ENCODE measurements around the gene MYCT1. TPM values are rescaled to one million over a fixed set of nuclear protein-coding genes. Genes with fewer than 3 reads are reported as not detected.

MYCT1 gene
- total RNA-seq, 2 experiments from 2014 or later = not detected

DNA sequence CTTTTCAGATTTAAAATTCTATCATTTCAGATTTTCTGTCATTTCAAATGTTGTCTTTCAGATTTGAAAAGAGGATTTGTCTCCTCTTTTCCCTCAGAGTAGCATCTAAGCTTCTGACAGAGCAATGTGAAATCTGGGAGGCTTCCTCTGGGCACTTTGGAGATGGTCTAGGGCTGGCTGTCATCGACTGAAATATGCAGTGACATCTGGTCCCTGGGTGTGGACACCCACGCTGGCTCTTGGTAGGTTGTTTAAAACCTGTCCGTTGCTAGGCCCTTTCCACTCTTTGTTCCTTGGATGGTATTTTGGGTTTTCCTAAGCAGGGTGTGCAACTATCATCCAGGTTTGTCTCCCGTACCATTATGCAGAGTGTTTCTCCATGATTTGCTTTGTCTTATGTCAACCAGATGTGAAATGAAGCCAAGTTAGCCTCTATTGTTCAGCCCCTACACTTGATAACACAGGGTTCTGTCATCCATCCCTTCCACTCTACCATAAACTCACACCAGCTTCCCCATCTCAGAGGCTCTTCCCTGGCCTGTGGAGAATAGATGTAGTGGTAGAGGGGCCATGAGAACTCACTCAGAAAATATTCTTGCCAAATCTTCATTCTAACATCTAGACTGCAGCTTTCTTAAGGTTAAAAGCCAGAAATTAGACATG, 47.9 kb downstream of the MYCT1 start:
- Mint-ChIP-seq H3K4me1 (no peaks in the 10 kb centered on the region), H3K27me3 (no peaks in the 10 kb centered on the region), H3K36me3 (no peaks in the 10 kb centered on the region), H3K4me3 (no peak overlapping the region), H3K27ac (no peak overlapping the region), H3K9me3 (no peaks in the 10 kb centered on the region)
- POLR2A ChIA-PET = no interaction called here
- ATAC-seq (ENCODE audit: low read depth) = no peak
- DNase-seq = no peak

DNA sequence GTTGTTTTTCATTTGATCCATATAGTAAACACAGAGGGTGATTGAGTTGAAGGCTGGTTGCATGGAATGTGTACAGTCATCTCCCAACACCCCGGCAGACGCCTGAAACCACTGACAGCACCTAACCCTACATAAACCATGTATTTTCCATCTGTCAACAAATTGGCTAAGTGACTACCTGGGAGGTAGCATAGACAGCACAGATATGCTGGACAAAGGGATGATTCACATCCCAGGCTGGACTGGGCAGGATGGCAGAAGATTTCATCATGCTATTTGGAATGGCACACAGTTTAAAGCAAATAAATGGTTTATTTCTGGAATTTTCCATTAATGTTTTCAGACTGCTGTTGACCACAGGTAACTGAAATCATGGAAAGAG, 48.5 kb downstream of the MYCT1 start:
- H3K4me3 Mint-ChIP-seq = no peak overlapping the region

DNA sequence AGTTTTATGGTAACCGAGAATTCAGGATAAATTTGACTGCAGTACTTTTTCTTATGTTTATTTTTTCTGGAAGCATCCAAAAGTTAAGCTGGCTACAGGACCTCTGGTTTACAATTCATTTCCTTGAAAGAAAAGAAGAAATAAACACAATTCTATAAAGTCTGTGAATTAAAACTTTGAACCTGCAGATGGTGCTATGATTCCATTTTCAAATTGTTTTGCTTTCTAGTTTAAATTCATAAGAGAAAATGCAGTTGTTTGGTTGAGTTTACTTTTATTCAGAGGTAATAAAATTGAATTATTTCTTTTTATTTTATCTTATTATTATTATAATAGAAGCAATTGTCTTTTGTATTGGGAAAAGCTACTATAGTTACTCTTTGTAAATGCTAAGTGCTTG, 51.1 kb downstream of the MYCT1 start:
- no peak for ATAC-seq (ENCODE audit: low read depth)
- Mint-ChIP-seq H3K4me3 (no peak overlapping the region), H3K27ac (no peak overlapping the region), H3K36me3 (no peaks in the 10 kb centered on the region), H3K27me3 (no peaks in the 10 kb centered on the region), H3K4me1 (no peaks in the 10 kb centered on the region), H3K9me3 (no peaks in the 10 kb centered on the region)
- POLR2A ChIA-PET = no interaction called here
- DNase-seq = no peak

More for the DNA sequence above, 48.5 kb downstream of the MYCT1 start:
- POLR2A ChIA-PET = no interaction called here
- Mint-ChIP-seq H3K36me3 (no peaks in the 10 kb centered on the region), H3K4me1 (no peaks in the 10 kb centered on the region), H3K27ac (no peak overlapping the region), H3K27me3 (no peaks in the 10 kb centered on the region), H3K9me3 (no peaks in the 10 kb centered on the region)
- DNase-seq = no peak
- no peak for ATAC-seq (ENCODE audit: low read depth)

DNA sequence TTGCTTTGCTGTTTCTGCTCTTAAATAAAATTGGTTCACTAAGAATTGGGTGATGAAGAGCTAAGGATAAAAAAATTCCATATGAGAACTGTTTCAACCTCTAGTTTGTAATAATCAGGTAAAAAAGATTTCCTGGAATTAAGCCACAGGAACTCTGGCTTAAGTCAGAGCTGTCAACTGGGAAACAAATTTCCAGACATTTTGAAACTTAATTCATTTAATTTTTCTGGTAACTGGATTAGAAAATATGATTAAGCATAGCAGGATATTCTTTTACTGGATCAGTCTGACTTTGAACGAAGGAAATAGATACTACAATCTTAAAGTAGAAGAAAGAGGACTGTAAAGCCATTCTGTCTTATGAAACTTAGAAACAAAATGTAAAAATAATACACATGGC, 51.6 kb downstream of the MYCT1 start:
- H3K4me1 Mint-ChIP-seq = no peaks in the 10 kb centered on the region
- POLR2A ChIA-PET = no interaction called here

DNA sequence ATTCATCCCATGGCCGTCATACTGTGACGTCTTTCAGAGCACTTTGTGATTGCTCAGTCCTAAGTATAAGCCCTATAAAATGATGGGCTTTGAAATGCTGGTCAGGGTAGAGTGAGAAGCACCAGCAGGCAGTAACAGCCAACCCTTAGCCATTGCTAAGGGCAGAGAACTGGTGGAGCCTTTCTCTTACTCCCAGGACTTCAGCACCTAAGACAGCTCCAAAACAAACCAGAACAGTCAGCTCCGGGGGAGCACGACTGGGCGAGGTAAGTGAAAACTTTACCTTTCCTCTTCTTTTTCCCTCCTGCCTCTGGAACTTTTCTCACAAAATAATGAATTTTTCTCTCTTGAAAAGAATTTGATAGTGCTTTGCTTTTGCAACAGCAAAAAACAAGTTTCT, 53.0 kb downstream of the MYCT1 start, which contains the start of gene VIP:
TSS of gene VIP (plus strand) at position 104 of the 400 bp plus-strand sequence. CDS start 1,381 bp downstream, outside the sequence.
- H3K4me1 Mint-ChIP-seq = no peaks in the 10 kb centered on the region
- no peaks in the 10 kb centered on the region for H3K9me3 Mint-ChIP-seq
- H3K36me3 Mint-ChIP-seq = no peaks in the 10 kb centered on the region
- DNase-seq (no peak), ATAC-seq (ENCODE audit: low read depth) (no peak)
- POLR2A ChIA-PET = no interaction called here
- no peaks in the 10 kb centered on the region for H3K27me3 Mint-ChIP-seq
- H3K4me3 Mint-ChIP-seq = no peak within 1 kb of the TSS
- no peak within 1 kb of the TSS for H3K27ac Mint-ChIP-seq

More for the DNA sequence above, 51.6 kb downstream of the MYCT1 start:
- H3K27ac Mint-ChIP-seq = no peak overlapping the region
- H3K27me3 Mint-ChIP-seq = no peaks in the 10 kb centered on the region
- no peaks in the 10 kb centered on the region for H3K36me3 Mint-ChIP-seq
- DNase-seq (no peak), ATAC-seq (ENCODE audit: low read depth) (no peak)
- no peak overlapping the region for H3K4me3 Mint-ChIP-seq
- H3K9me3 Mint-ChIP-seq = no peaks in the 10 kb centered on the region

DNA sequence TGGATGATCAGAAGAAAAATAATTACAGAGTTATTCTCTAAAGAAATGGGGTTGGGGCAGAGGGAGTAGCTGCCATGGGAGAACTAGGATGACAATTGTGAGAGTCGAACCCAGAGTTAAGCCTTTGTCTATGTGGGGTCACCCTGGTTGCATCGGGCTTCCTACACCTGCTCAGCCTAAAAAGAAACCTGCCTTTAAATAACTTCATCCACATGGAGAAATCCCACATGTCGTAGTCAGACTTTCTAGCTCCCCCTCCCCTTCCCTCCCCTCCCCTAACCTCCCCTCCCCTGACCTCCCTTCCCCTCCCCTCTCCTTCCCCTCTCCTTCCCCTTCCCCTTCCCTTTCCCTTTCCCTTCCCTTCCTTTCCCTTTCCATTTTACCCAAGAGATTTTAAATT, 67.6 kb downstream of the MYCT1 start:
- no peaks in the 10 kb centered on the region for H3K36me3 Mint-ChIP-seq
- DNase-seq (no peak), ATAC-seq (ENCODE audit: low read depth) (no peak)
- POLR2A ChIA-PET = no interaction called here
- no peaks in the 10 kb centered on the region for H3K9me3 Mint-ChIP-seq
- H3K27me3 Mint-ChIP-seq = no peaks in the 10 kb centered on the region
- H3K4me1 Mint-ChIP-seq = no peaks in the 10 kb centered on the region
- H3K27ac Mint-ChIP-seq = no peak overlapping the region
- no peak overlapping the region for H3K4me3 Mint-ChIP-seq

DNA sequence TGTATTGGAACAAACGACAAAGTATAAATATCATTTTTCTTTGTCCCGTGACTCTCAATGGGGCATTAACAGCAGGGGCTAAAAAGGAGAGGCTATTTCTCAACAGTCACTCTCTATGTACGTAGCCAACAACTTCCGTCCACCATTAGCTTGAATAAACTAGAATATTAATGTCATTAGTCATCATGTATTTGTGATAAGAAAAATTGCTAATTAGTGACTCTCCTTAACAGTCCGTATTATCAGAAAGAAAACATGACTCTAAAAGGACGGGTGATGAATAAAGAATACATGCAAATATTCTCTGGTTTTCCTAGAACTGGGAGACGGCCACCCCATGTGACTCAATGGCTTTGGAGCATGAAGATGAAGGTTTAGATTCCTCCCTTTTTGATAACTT, 71.5 kb downstream of the MYCT1 start:
- POLR2A ChIA-PET = no interaction called here
- no peak overlapping the region for H3K4me3 Mint-ChIP-seq
- DNase-seq = no peak
- H3K27me3 Mint-ChIP-seq = no peaks in the 10 kb centered on the region
- H3K4me1 Mint-ChIP-seq = no peaks in the 10 kb centered on the region
- H3K9me3 Mint-ChIP-seq = no peaks in the 10 kb centered on the region
- no peak overlapping the region for H3K27ac Mint-ChIP-seq
- no peak for ATAC-seq (ENCODE audit: low read depth)
- no peaks in the 10 kb centered on the region for H3K36me3 Mint-ChIP-seq

DNA sequence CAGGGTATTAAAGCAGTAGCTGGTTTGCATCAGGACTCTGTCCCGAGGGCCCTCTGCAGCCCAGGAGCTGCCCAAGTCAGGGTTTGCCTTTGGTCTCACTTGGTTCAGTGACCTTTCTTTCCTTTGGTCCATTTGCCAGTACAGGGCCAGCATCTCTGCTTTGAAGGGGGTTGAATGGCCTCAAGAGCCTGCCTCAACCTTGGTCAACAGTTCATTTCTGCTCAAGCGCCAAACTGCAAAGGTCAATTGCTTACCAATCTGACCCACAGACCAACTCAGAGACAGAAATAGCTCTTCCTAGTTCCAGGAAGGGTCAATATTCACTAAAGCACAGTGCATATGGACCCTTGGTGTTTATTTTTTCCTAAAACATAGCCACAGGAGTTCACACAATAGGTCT, 72.3 kb downstream of the MYCT1 start:
- H3K4me3 Mint-ChIP-seq = no peak overlapping the region
- POLR2A ChIA-PET = no interaction called here
- H3K36me3 Mint-ChIP-seq = no peaks in the 10 kb centered on the region
- no peaks in the 10 kb centered on the region for H3K4me1 Mint-ChIP-seq
- no peaks in the 10 kb centered on the region for H3K27me3 Mint-ChIP-seq
- no peak for ATAC-seq (ENCODE audit: low read depth)
- H3K9me3 Mint-ChIP-seq = no peaks in the 10 kb centered on the region
- DNase-seq = no peak
- H3K27ac Mint-ChIP-seq = no peak overlapping the region

DNA sequence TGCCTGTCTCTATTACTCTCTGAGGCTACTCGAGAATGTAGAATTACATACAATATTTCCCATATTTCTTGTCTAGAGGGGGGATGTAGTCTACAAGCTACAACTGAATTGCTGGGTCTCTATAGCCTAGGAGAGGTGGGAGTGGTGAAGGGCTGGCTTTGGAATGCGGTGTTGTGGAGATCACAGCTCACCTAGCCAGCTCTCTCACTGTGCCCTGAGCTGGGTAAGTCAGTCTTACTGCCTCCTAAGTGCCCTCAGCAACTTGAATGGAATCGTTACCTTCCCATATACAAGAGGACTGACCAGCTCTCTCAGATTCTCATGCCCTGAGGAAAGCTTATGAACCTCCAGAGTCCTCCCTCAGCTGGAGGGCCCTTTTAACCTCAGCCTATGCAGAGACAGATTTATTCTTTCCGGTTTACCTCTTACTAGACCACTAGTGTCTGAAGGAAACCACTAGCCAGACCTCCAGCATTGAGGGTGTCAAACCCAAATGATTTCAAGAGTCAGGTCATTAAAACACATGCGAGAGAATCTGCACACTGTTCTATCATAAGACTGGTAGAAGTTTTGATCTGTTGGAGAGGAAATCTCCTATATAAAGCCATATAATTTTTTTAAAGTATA, 73.5 kb downstream of the MYCT1 start:
- POLR2A ChIA-PET = no interaction called here
- ATAC-seq (ENCODE audit: low read depth) = no peak
- Mint-ChIP-seq H3K9me3 (no peaks in the 10 kb centered on the region), H3K4me1 (no peaks in the 10 kb centered on the region), H3K27me3 (no peaks in the 10 kb centered on the region), H3K27ac (no peak overlapping the region), H3K36me3 (no peaks in the 10 kb centered on the region), H3K4me3 (no peak overlapping the region)
- DNase-seq = no peak

Other genes with a start within 250 kb of the MYCT1 start
- 100 to 1,000 TPM; 133 to 140 TPM for gene SYNE1, start 60.5 kb upstream of the MYCT1 start, total RNA-seq
- not detected for gene VIP, start 52.9 kb downstream of the MYCT1 start, total RNA-seq

All from activated naive CD8-positive, alpha-beta T cell treated with anti-CD3 and anti-CD28 coated beads, Interleukin-2, amount 10 ng/mL, durations not matched to agents 7 days and 5 days (primary cell).